A549 (cell line): ENCODE measurements around the gene PCDH15.

Source experiments
- CHD2 ChIP-seq: fragments of 150-350 bp; IDR thresholded peaks from 2 replicates; pipeline ENCODE4 v1.6.1; 2014; ENCODE audit warnings: low read length; ENCODE audit not compliant: partially characterized antibody
- CTCF ChIP-seq: fragments of >200 bp; sonication (Bioruptor Twin); formaldehyde crosslinking; IDR thresholded peaks from 3 replicates; pipeline ENCODE4 v1.5.1; 2016
- FOSB ChIP-seq: fragments of 250-450 bp; sonication (Bioruptor Pico); IDR thresholded peaks from 2 replicates; pipeline ENCODE4 v1.5.0; 2020; ENCODE audit warnings: mild to moderate bottlenecking, moderate library complexity
- MYC ChIP-seq: IDR thresholded peaks from 2 replicates; pipeline ENCODE4 v1.6.1; 2012; ENCODE audit warnings: mild to moderate bottlenecking, inconsistent platforms, low read length, improper control_type of control experiment, borderline replicate concordance
- NR3C1 ChIP-seq: fragments of >200 bp; sonication (Bioruptor Twin); formaldehyde crosslinking; IDR thresholded peaks from 3 replicates; pipeline ENCODE4 v1.6.1; 2017
- POLR2A ChIP-seq: IDR thresholded peaks from 2 replicates; pipeline ENCODE4 v1.6.1; 2012; ENCODE audit warnings: mild to moderate bottlenecking, low read length
- SREBF2 ChIP-seq: fragments of 450-650 bp; IDR thresholded peaks from 2 replicates; pipeline ENCODE4 v1.6.1; 2014; ENCODE audit warnings: mild to moderate bottlenecking, moderate library complexity
- TF ChIP-seq, protein P1 (sequence below): IDR thresholded peaks from 2 replicates; pipeline ENCODE4 v1.6.1; 2012

DNA sequence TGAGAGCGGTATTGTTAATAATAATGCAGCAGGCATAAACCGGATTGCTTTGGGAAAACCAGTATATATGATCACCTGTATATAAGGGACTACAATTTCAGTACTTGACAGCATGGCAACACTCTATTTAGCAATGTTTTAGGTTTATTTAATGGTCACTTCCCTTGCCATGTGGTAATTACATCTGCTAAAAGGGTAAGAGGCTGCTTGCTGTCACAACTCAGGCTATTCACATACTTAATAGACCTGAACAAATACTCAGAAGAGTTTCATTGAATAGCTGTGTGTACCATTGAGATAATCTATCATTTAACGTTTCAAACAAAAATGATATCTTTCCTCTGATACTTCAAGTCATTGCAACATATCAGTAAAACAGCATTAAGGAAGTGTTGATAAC is 90.1 kb downstream of the PCDH15 start:
- TF ChIP-seq MYC (no peak), CTCF (no peak), CHD2 (no peak), FOSB (no peak), SREBF2 (no peak), POLR2A (no peak), NR3C1 (no peak)
- TF ChIP-seq, protein P1, sequence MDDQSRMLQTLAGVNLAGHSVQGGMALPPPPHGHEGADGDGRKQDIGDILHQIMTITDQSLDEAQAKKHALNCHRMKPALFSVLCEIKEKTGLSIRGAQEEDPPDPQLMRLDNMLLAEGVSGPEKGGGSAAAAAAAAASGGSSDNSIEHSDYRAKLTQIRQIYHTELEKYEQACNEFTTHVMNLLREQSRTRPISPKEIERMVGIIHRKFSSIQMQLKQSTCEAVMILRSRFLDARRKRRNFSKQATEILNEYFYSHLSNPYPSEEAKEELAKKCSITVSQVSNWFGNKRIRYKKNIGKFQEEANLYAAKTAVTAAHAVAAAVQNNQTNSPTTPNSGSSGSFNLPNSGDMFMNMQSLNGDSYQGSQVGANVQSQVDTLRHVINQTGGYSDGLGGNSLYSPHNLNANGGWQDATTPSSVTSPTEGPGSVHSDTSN: no peak
